Measurements from ENCODE around the gene PDZD2.
"Not testable (repeated sequence)": the region's sequence is repeated elsewhere in the genome, so short reads cannot be mapped to it uniquely, and the experiment has no call there.

Gene PDZD2

DNA sequence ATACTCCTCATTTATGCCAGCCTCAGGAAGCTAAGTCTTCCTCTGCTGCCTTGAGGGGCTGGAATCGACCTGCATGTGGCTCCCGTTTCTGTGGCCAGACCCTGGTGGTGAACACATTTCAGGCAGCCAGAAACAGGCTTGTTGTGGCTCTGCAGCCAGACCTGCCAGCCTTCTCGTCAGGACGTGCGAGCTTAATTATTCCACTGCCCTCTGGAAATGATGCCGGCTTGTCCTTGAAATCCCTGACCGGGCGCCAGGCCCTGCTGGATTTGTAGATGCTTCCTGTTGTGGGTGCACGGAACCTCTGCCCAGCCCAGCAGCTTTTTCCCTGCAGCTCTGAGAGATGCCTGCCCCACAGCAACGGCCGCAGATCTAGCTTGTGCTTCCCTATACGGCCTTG, 41.6 kb downstream of the PDZD2 start:
- H3K4me3 ChIP-seq (ENCODE audit: low read depth, low read length): no peak overlapping the region
- DNase-seq (ENCODE audit: low read depth): no peak
- no peak for TF ChIP-seq CTCF (IDR thresholded peaks at IDR 0.05; ENCODE audit: control insufficient read depth, extremely low read depth, insufficient read depth)

DNA sequence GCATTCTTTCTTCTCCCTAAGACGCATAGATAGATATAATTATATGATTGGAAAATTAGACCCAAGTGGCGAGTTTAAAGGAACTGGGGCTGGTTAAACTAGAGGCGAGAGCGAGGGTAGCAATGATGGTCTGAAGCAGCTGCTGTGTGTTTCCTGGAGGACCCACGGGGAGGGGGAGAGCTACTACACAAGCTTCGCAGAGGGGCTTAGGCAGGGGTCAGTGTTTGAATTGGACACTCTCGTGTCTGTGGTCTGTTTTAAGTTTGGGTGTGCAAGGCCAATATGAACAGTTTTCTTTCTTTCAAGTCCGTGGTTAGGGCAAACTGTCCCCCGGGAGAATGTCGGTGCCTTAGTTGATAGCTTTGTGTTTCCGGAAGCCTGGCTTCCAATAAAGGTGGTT, 43.1 kb downstream of the PDZD2 start:
- no peak overlapping the region for H3K4me3 ChIP-seq (ENCODE audit: low read depth, low read length)
- no peak for TF ChIP-seq CTCF (IDR thresholded peaks at IDR 0.05; ENCODE audit: control insufficient read depth, extremely low read depth, insufficient read depth)
- DNase-seq (ENCODE audit: low read depth): no peak

DNA sequence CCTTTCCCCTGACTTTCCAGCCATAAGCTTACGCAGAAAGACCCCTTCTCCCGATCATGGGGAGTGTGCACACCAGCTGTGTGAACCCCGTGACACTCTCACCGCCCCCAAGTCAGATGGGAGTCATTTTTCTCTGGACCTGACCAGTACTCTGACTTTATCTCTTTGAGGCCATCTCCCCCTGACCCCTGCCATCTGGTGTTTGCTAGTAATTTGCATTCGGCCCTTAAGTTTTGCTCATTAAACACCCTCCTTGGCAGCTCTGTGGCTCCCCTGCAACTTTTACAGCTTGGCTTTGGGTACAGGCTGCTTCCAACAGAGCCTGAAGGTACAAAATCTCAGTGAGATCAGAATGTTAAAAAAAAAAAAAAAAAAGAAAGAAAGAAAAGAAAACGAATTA, 43.9 kb downstream of the PDZD2 start:
- DNase-seq (ENCODE audit: low read depth): no peak
- no peak for TF ChIP-seq CTCF (IDR thresholded peaks at IDR 0.05; ENCODE audit: control insufficient read depth, extremely low read depth, insufficient read depth)
- no peak overlapping the region for H3K4me3 ChIP-seq (ENCODE audit: low read depth, low read length)

DNA sequence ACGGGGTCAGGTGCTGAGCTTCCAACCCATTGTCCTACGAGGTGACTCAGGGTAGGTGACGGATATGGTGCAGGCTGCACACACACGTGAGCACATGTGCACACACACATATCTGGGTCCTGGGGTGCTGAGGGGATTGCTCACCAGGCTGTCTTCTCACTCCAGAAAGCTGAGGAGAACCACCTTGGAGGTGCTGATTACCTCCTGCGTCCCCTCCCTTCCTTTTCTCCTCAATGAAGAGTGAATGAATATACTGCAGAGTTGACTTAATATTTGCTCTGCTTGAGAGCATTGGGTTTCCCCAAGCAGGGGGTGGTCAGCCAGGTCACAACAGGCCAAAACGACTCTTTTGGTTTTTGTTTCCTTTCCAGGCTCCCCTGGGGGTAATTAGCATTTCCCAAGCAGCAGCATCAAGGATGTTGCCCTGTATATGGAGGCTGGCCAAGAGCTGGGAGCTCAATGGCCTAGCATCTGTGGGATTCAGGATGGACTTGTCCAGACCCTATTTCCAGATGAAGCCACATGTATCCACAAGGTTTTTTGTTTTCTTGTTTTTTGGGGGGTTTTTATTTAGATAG, 49.7 kb downstream of the PDZD2 start:
- DNase-seq (ENCODE audit: low read depth): no peak
- no peak overlapping the region for H3K4me3 ChIP-seq (ENCODE audit: low read depth, low read length)
- no peak for TF ChIP-seq CTCF (IDR thresholded peaks at IDR 0.05; ENCODE audit: control insufficient read depth, extremely low read depth, insufficient read depth)

GRCh38 chr5:31691408-31691807, 52.5 kb downstream of the PDZD2 start:
- not testable (repeated sequence) for H3K4me3 ChIP-seq (ENCODE audit: low read depth, low read length); DNase-seq (ENCODE audit: low read depth)

DNA sequence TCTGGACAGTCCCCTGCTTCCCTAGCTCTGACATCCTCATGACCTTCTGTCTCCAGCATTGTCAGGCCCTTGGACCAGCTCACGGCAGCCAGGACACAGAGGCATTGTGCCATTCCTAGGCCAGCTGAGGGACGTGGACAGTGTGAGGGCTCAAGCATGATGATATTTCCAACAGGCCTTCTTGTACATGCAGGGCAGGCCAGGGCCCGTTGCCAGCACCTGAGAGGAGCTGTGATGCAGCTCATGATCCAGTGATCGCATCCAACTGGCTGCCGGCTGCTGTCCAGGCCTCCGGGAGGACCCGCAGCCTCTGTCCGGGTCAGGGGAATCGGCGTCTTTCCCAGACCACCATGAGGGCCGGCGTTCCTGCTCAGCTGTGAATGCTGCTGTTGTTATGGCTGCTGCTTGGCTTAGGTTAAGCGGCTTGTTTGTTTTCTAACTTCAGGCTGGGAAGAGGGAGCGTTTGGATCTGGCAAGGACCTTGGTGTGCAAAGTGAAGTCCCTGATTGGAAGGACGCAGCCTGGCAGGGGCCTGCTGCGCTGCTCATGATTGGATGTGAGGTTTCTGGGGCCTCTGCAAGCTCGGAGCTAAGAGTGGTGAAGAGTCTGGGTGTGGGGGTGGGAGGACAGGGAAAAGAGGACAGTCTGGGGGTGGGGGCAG, 53.8 kb downstream of the PDZD2 start:
- no peak overlapping the region for H3K4me3 ChIP-seq (ENCODE audit: low read depth, low read length)
- no peak for TF ChIP-seq CTCF (IDR thresholded peaks at IDR 0.05; ENCODE audit: control insufficient read depth, extremely low read depth, insufficient read depth)
- DNase-seq (ENCODE audit: low read depth): no peak

GRCh38 chr5:31698673-31699072, 59.7 kb downstream of the PDZD2 start:
- no peak overlapping the region for H3K4me3 ChIP-seq (ENCODE audit: low read depth, low read length)
- no peak for TF ChIP-seq CTCF (IDR thresholded peaks at IDR 0.05; ENCODE audit: control insufficient read depth, extremely low read depth, insufficient read depth)
- no peak for DNase-seq (ENCODE audit: low read depth)
